ENCODE data around the gene SLAMF7.

The SLAMF7 gene

GRCh38 chr1:160731990-160732389, 7.1 kb upstream of the SLAMF7 start:
- H3K9me3 ChIP-seq (ENCODE audit: insufficient read depth, low read length) = peaks cover 20% of the 10 kb centered on the region
- no peak overlapping the region for H3K4me3 ChIP-seq (ENCODE audit: insufficient read length, low read depth)
- TF ChIP-seq SUZ12 (IDR thresholded peaks at IDR 0.05; ENCODE audit: extremely low read depth, insufficient read depth, insufficient read length) (no peak), ZNF274 (IDR thresholded peaks at IDR 0.05; ENCODE audit: low read depth, low read length) (no peak), YY1 (IDR thresholded peaks at IDR 0.05; ENCODE audit: insufficient read depth, insufficient read length) (no peak)
- no peak overlapping the region for H3K9ac ChIP-seq (ENCODE audit: insufficient read length, low read depth)
- DNase-seq (ENCODE audit: low read depth, low spot score) = no peak
- no peaks in the 10 kb centered on the region for H3K36me3 ChIP-seq (ENCODE audit: insufficient read depth, insufficient read length, low read length)
- H3K27me3 ChIP-seq (ENCODE audit: insufficient read depth, insufficient read length) = no peaks in the 10 kb centered on the region
- no peaks in the 10 kb centered on the region for H3K4me1 ChIP-seq (ENCODE audit: insufficient read depth, insufficient read length)

GRCh38 chr1:160733898-160734297, 5.1 kb upstream of the SLAMF7 start:
- no peak overlapping the region for H3K4me3 ChIP-seq (ENCODE audit: insufficient read length, low read depth)
- no peak overlapping the region for H3K9ac ChIP-seq (ENCODE audit: insufficient read length, low read depth)
- TF ChIP-seq ZNF274 (IDR thresholded peaks at IDR 0.05; ENCODE audit: low read depth, low read length) (no peak), YY1 (IDR thresholded peaks at IDR 0.05; ENCODE audit: insufficient read depth, insufficient read length) (no peak), SUZ12 (IDR thresholded peaks at IDR 0.05; ENCODE audit: extremely low read depth, insufficient read depth, insufficient read length) (no peak)
- no peaks in the 10 kb centered on the region for H3K36me3 ChIP-seq (ENCODE audit: insufficient read depth, insufficient read length, low read length)
- peaks cover 28% of the 10 kb centered on the region for H3K9me3 ChIP-seq (ENCODE audit: insufficient read depth, low read length)
- H3K27me3 ChIP-seq (ENCODE audit: insufficient read depth, insufficient read length) = no peaks in the 10 kb centered on the region
- H3K4me1 ChIP-seq (ENCODE audit: insufficient read depth, insufficient read length) = no peaks in the 10 kb centered on the region
- DNase-seq (ENCODE audit: low read depth, low spot score) = no peak

GRCh38 chr1:160734301-160734700, 4.7 kb upstream of the SLAMF7 start:
- H3K36me3 ChIP-seq (ENCODE audit: insufficient read depth, insufficient read length, low read length) = no peaks in the 10 kb centered on the region
- peaks cover 28% of the 10 kb centered on the region for H3K9me3 ChIP-seq (ENCODE audit: insufficient read depth, low read length)
- DNase-seq (ENCODE audit: low read depth, low spot score) = no peak
- no peak overlapping the region for H3K9ac ChIP-seq (ENCODE audit: insufficient read length, low read depth)
- TF ChIP-seq ZNF274 (IDR thresholded peaks at IDR 0.05; ENCODE audit: low read depth, low read length) (no peak), YY1 (IDR thresholded peaks at IDR 0.05; ENCODE audit: insufficient read depth, insufficient read length) (no peak), SUZ12 (IDR thresholded peaks at IDR 0.05; ENCODE audit: extremely low read depth, insufficient read depth, insufficient read length) (no peak)
- no peaks in the 10 kb centered on the region for H3K4me1 ChIP-seq (ENCODE audit: insufficient read depth, insufficient read length)
- no peaks in the 10 kb centered on the region for H3K27me3 ChIP-seq (ENCODE audit: insufficient read depth, insufficient read length)
- H3K4me3 ChIP-seq (ENCODE audit: insufficient read length, low read depth) = no peak overlapping the region

GRCh38 chr1:160738271-160738670, 776 bp upstream of the SLAMF7 start:
- Histone ChIP-seq H3K4me1 (ENCODE audit: insufficient read depth, insufficient read length) (no peaks in the 10 kb centered on the region), H3K9ac (ENCODE audit: insufficient read length, low read depth) (no peak overlapping the region), H3K27me3 (ENCODE audit: insufficient read depth, insufficient read length) (no peaks in the 10 kb centered on the region), H3K4me3 (ENCODE audit: insufficient read length, low read depth) (no peak overlapping the region), H3K36me3 (ENCODE audit: insufficient read depth, insufficient read length, low read length) (no peaks in the 10 kb centered on the region), H3K9me3 (ENCODE audit: insufficient read depth, low read length) (peaks cover 28% of the 10 kb centered on the region)
- TF ChIP-seq SUZ12 (IDR thresholded peaks at IDR 0.05; ENCODE audit: extremely low read depth, insufficient read depth, insufficient read length) (no peak), ZNF274 (IDR thresholded peaks at IDR 0.05; ENCODE audit: low read depth, low read length) (no peak), YY1 (IDR thresholded peaks at IDR 0.05; ENCODE audit: insufficient read depth, insufficient read length) (no peak)
- DNase-seq (ENCODE audit: low read depth, low spot score) = no peak

- no peaks in the 10 kb centered on the region for H3K36me3 ChIP-seq (ENCODE audit: insufficient read depth, insufficient read length, low read length)
- H3K27me3 ChIP-seq (ENCODE audit: insufficient read depth, insufficient read length) = no peaks in the 10 kb centered on the region
- no peak for DNase-seq (ENCODE audit: low read depth, low spot score)
- no peaks in the 10 kb centered on the region for H3K4me1 ChIP-seq (ENCODE audit: insufficient read depth, insufficient read length)
- no peak overlapping the region for H3K9ac ChIP-seq (ENCODE audit: insufficient read length, low read depth)
- no peak overlapping the region for H3K4me3 ChIP-seq (ENCODE audit: insufficient read length, low read depth)
- no peak for TF ChIP-seq SUZ12 (IDR thresholded peaks at IDR 0.05; ENCODE audit: extremely low read depth, insufficient read depth, insufficient read length)
- TF ChIP-seq ZNF274 (IDR thresholded peaks at IDR 0.05; ENCODE audit: low read depth, low read length) = no peak
- TF ChIP-seq YY1 (IDR thresholded peaks at IDR 0.05; ENCODE audit: insufficient read depth, insufficient read length) = no peak
- H3K9me3 ChIP-seq (ENCODE audit: insufficient read depth, low read length) = peaks cover 18% of the 10 kb centered on the region
These were observed 1.2 kb downstream of the SLAMF7 start for GRCh38 chr1:160740133-160740688.

GRCh38 chr1:160741092-160741501, 2.0 kb downstream of the SLAMF7 start:
- TF ChIP-seq YY1 (IDR thresholded peaks at IDR 0.05; ENCODE audit: insufficient read depth, insufficient read length) = no peak
- TF ChIP-seq ZNF274 (IDR thresholded peaks at IDR 0.05; ENCODE audit: low read depth, low read length) = no peak
- no peak for TF ChIP-seq SUZ12 (IDR thresholded peaks at IDR 0.05; ENCODE audit: extremely low read depth, insufficient read depth, insufficient read length)
- H3K4me1 ChIP-seq (ENCODE audit: insufficient read depth, insufficient read length) = no peaks in the 10 kb centered on the region
- DNase-seq (ENCODE audit: low read depth, low spot score) = no peak
- no peak overlapping the region for H3K4me3 ChIP-seq (ENCODE audit: insufficient read length, low read depth)
- no peaks in the 10 kb centered on the region for H3K36me3 ChIP-seq (ENCODE audit: insufficient read depth, insufficient read length, low read length)
- no peaks in the 10 kb centered on the region for H3K27me3 ChIP-seq (ENCODE audit: insufficient read depth, insufficient read length)
- peaks cover 17% of the 10 kb centered on the region for H3K9me3 ChIP-seq (ENCODE audit: insufficient read depth, low read length)
- H3K9ac ChIP-seq (ENCODE audit: insufficient read length, low read depth) = no peak overlapping the region

GRCh38 chr1:160741612-160742348, 2.7 kb downstream of the SLAMF7 start:
- Histone ChIP-seq H3K4me3 (ENCODE audit: insufficient read length, low read depth) (no peak overlapping the region), H3K27me3 (ENCODE audit: insufficient read depth, insufficient read length) (no peaks in the 10 kb centered on the region), H3K9ac (ENCODE audit: insufficient read length, low read depth) (no peak overlapping the region), H3K4me1 (ENCODE audit: insufficient read depth, insufficient read length) (no peaks in the 10 kb centered on the region), H3K9me3 (ENCODE audit: insufficient read depth, low read length) (peaks cover 10% of the 10 kb centered on the region), H3K36me3 (ENCODE audit: insufficient read depth, insufficient read length, low read length) (no peaks in the 10 kb centered on the region)
- no peak for DNase-seq (ENCODE audit: low read depth, low spot score)
- no peak for TF ChIP-seq SUZ12 (IDR thresholded peaks at IDR 0.05; ENCODE audit: extremely low read depth, insufficient read depth, insufficient read length)
- no peak for TF ChIP-seq YY1 (IDR thresholded peaks at IDR 0.05; ENCODE audit: insufficient read depth, insufficient read length)
- TF ChIP-seq ZNF274 (IDR thresholded peaks at IDR 0.05; ENCODE audit: low read depth, low read length) = no peak

Measured in NT2/D1 (cell line).